GM23248 (cell line): Measurements from ENCODE around the gene CDH20. TPM values are rescaled to one million over a fixed set of nuclear protein-coding genes. Genes with fewer than 3 reads are reported as not detected.

ENCODE experiments used
- DNase-seq: peaks from one replicate; pipeline ENCODE4 v3.0.0-alpha.2; 2015
- H2AFZ ChIP-seq: fragments of 200-600 bp; sonication (generic); 2 replicates; pipeline ENCODE4 v1.6.1; 2016; ENCODE audit warnings: antibody characterized with exemption
- H3F3A ChIP-seq: fragments of 200-600 bp; sonication (generic); 2 replicates; pipeline ENCODE4 v1.6.1; 2016; ENCODE audit warnings: mild to moderate bottlenecking, antibody characterized with exemption, mixed run types; ENCODE audit not compliant: insufficient read depth
- H3K27ac ChIP-seq: fragments of 200-600 bp; sonication (generic); 2 replicates; pipeline ENCODE4 v1.5.1; 2016; ENCODE audit warnings: mild to moderate bottlenecking
- H3K27me3 ChIP-seq: fragments of 200-600 bp; sonication (generic); replicated peaks from 2 replicates; pipeline ENCODE4 v1.6.1; 2016; ENCODE audit warnings: mild to moderate bottlenecking; ENCODE audit not compliant: insufficient read depth
- H3K36me3 ChIP-seq: fragments of 200-600 bp; sonication (generic); 2 replicates; pipeline ENCODE4 v1.6.1; 2016; ENCODE audit warnings: low read depth, mild to moderate bottlenecking
- H3K4me1 ChIP-seq: fragments of 200-600 bp; sonication (generic); 2 replicates; pipeline ENCODE4 v1.6.1; 2016; ENCODE audit warnings: mild to moderate bottlenecking; ENCODE audit not compliant: insufficient read depth
- H3K4me2 ChIP-seq: fragments of 200-600 bp; sonication (generic); one replicate; pipeline ENCODE4 v1.6.1; 2016; ENCODE audit warnings: mild to moderate bottlenecking; ENCODE audit not compliant: unreplicated experiment
- H3K4me3 ChIP-seq: fragments of 200-600 bp; sonication (generic); 2 replicates; pipeline ENCODE4 v1.5.1; 2016; ENCODE audit warnings: mild to moderate bottlenecking
- H3K79me2 ChIP-seq: fragments of 200-600 bp; sonication (generic); 2 replicates; pipeline ENCODE4 v1.6.1; 2016; ENCODE audit warnings: mild to moderate bottlenecking; ENCODE audit not compliant: insufficient read depth
- H3K9ac ChIP-seq: fragments of 200-600 bp; sonication (generic); 2 replicates; pipeline ENCODE4 v1.6.1; 2016; ENCODE audit warnings: mild to moderate bottlenecking
- H3K9me2 ChIP-seq: fragments of 200-600 bp; sonication (generic); 2 replicates; pipeline ENCODE4 v1.6.1; 2016; ENCODE audit warnings: mixed run types, mild to moderate bottlenecking, moderate library complexity; ENCODE audit not compliant: insufficient read depth
- H3K9me3 ChIP-seq: fragments of 200-600 bp; sonication (generic); one replicate; pipeline ENCODE4 v1.6.1; 2017; ENCODE audit warnings: low read depth
- H4K20me1 ChIP-seq: fragments of 200-600 bp; sonication (generic); 2 replicates; pipeline ENCODE4 v1.6.0; 2016; ENCODE audit not compliant: insufficient read depth
- EZH2 ChIP-seq: fragments of 200-600 bp; sonication (generic); IDR thresholded peaks from 2 replicates; pipeline ENCODE4 v1.6.1; 2018; ENCODE audit warnings: antibody characterized with exemption, mild to moderate bottlenecking; ENCODE audit not compliant: insufficient read depth, poor library complexity, severe bottlenecking
- EZH2phosphoT487 ChIP-seq: fragments of 200-600 bp; sonication (generic); IDR thresholded peaks from 2 replicates; pipeline ENCODE4 v1.6.1; 2018; ENCODE audit warnings: antibody characterized with exemption, moderate library complexity, mild to moderate bottlenecking, low read depth; ENCODE audit not compliant: insufficient read depth
- WGBS, 2 experiments: methylation state at CpG; one replicate each; pipeline ENCODE4 v1.1.6; 2015 to 2017; ENCODE audit warnings: low lambda C conversion rate in 2 of 2, low coverage in 1 of 2; ENCODE audit errors: missing lambda C conversion rate in 2 of 2; 5-methylcytosine and 5-hydroxymethylcytosine counted together
- in situ Hi-C: fragments of 300-500 bp; cut with MboI; formaldehyde crosslinking; loops from 2 replicates; pipeline ENCODE4 v1.15.0; 2020
- polyA plus RNA-seq: library from polyadenylated mRNA; unstranded; fragments of >200 nt; fragmentation: Nextera tagmentation; extraction: Ambion mirVana; gene quantifications from 2 replicates; pipeline ENCODE4 v1.2.1, GENCODE V29; 2016
- total RNA-seq: library from RNA; depleted of rRNA; stranded (reverse); fragments of >200 nt; shearing (Covaris generic); gene quantifications from 2 replicates; pipeline ENCODE4 v1.2.3, GENCODE V29; 2014

Gene CDH20
- total and polyA plus RNA-seq, 2 experiments from 2014 or later = not detected

- 93 to 96% methylated on average over 1 of the region's 1 CpG for WGBS, 2 experiments
- Histone ChIP-seq H3K9me3 (no peaks in the 10 kb centered on the region), H2AFZ (no peak overlapping the region), H3K36me3 (no peaks in the 10 kb centered on the region), H3K27ac (no peak overlapping the region), H3K4me1 (no peaks in the 10 kb centered on the region), H3K27me3 (no peaks in the 10 kb centered on the region), H3K4me2 (no peak overlapping the region), H3F3A (no peaks in the 10 kb centered on the region), H4K20me1 (no peaks in the 10 kb centered on the region), H3K79me2 (no peaks in the 10 kb centered on the region), H3K9me2 (no peaks in the 10 kb centered on the region), H3K9ac (no peak overlapping the region), H3K4me3 (no peak overlapping the region)
- in situ Hi-C loops = no loop called here
- no peak for DNase-seq
- TF ChIP-seq EZH2 (no peak), EZH2phosphoT487 (no peak)
Observed at GRCh38 chr18:61413396-61413795, 80.2 kb downstream of the CDH20 start.

DNA sequence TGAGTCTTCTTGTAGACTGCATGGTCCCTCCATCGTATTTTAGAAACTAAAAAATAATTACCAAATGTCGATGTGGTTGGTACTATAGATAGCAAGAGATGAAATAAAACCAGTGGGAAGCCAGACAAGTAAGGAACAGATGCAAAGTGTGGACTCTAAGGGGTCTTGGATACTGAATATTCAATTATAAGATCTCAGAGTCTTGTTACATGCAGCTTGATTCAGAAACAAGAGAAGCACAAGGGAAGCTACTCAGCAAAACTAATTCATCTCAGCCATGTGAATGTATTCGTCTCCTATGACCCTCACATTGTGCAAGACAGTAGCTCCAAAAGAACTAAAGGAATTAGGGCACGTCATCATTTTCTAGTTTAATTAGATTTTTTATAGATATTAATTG is 80.9 kb downstream of the CDH20 start:
- TF ChIP-seq EZH2 (no peak), EZH2phosphoT487 (no peak)
- H3K9me2 ChIP-seq = no peaks in the 10 kb centered on the region
- no peaks in the 10 kb centered on the region for H3F3A ChIP-seq
- H3K36me3 ChIP-seq = no peaks in the 10 kb centered on the region
- no peak overlapping the region for H3K9ac ChIP-seq
- DNase-seq = no peak
- H3K27me3 ChIP-seq = no peaks in the 10 kb centered on the region
- no peak overlapping the region for H3K4me2 ChIP-seq
- no peaks in the 10 kb centered on the region for H3K9me3 ChIP-seq
- H3K4me1 ChIP-seq = no peaks in the 10 kb centered on the region
- whole genome bisulfite sequencing, 2 experiments = 71 to 76% methylated on average over 4 of the region's 4 CpGs
- no peak overlapping the region for H2AFZ ChIP-seq
- H3K4me3 ChIP-seq = no peak overlapping the region
- no peaks in the 10 kb centered on the region for H4K20me1 ChIP-seq
- in situ Hi-C loops = no loop called here
- H3K79me2 ChIP-seq = no peaks in the 10 kb centered on the region
- H3K27ac ChIP-seq = no peak overlapping the region

- Histone ChIP-seq H3K79me2 (no peaks in the 10 kb centered on the region), H3K4me1 (no peaks in the 10 kb centered on the region), H3K4me2 (no peak overlapping the region), H3K27ac (no peak overlapping the region), H3K9me3 (no peaks in the 10 kb centered on the region), H2AFZ (no peak overlapping the region), H3K9me2 (no peaks in the 10 kb centered on the region), H3K36me3 (no peaks in the 10 kb centered on the region), H3K4me3 (no peak overlapping the region), H3K27me3 (no peaks in the 10 kb centered on the region), H4K20me1 (no peaks in the 10 kb centered on the region), H3F3A (no peaks in the 10 kb centered on the region), H3K9ac (no peak overlapping the region)
- TF ChIP-seq EZH2 (no peak), EZH2phosphoT487 (no peak)
- WGBS, 2 experiments = 98 to 100% methylated on average over 1 of the region's 1 CpG
- DNase-seq = no peak
- in situ Hi-C loops = no loop called here
Observed at GRCh38 chr18:61419763-61420162, 86.5 kb downstream of the CDH20 start.

GRCh38 chr18:61420218-61420885 is 87.1 kb downstream of the CDH20 start:
- Histone ChIP-seq H3K9me3 (no peaks in the 10 kb centered on the region), H3K9me2 (no peaks in the 10 kb centered on the region), H3K4me1 (no peaks in the 10 kb centered on the region), H3K9ac (no peak overlapping the region), H3K27me3 (no peaks in the 10 kb centered on the region), H3K79me2 (no peaks in the 10 kb centered on the region), H3K36me3 (no peaks in the 10 kb centered on the region), H3K4me3 (no peak overlapping the region), H4K20me1 (no peaks in the 10 kb centered on the region), H3K4me2 (no peak overlapping the region), H3F3A (no peaks in the 10 kb centered on the region), H3K27ac (no peak overlapping the region), H2AFZ (no peak overlapping the region)
- TF ChIP-seq EZH2 = no peak
- no peak for TF ChIP-seq EZH2phosphoT487
- DNase-seq = no peak
- in situ Hi-C loops = no loop called here
- WGBS, 2 experiments = 91 to 94% methylated on average over 7 of the region's 7 CpGs
